ENCODE data around the gene AMIGO1.

GRCh38 chr1:109543988-109544735, 34.6 kb upstream of the AMIGO1 start:
- no peak for TF ChIP-seq CTCF (conservative IDR thresholded peaks at IDR 0.05; ENCODE audit: low read depth, low read length)
- no peak for TF ChIP-seq EZH2 (IDR thresholded peaks at IDR 0.05; ENCODE audit: low read length, unreplicated experiment)
